GM21723 (cell line): ENCODE data around the gene HEATR5A.
"Not testable (repeated sequence)": the region's sequence is repeated elsewhere in the genome, so short reads cannot be mapped to it uniquely, and the experiment has no call there.

ENCODE experiments used
- ATAC-seq: cut with Tn5 transposase; IDR thresholded peaks from one replicate; pipeline ENCODE4 v1.9.1; 2021; ENCODE audit warnings: mild to moderate bottlenecking, moderate library complexity; ENCODE audit not compliant: unreplicated experiment

HEATR5A gene

GRCh38 chr14:31261859-31262731 is 158.3 kb downstream of the HEATR5A start:
- ATAC-seq = peak; percentile 54

- no peak for ATAC-seq
Measured at GRCh38 chr14:31261523-31261858, 158.9 kb downstream of the HEATR5A start.

- not testable (repeated sequence) for ATAC-seq
Measured at GRCh38 chr14:31259040-31259435, 161.3 kb downstream of the HEATR5A start.

- no peak for ATAC-seq
Measured at GRCh38 chr14:31258427-31259039, 161.8 kb downstream of the HEATR5A start.

- not testable (repeated sequence) for ATAC-seq
Measured at GRCh38 chr14:31257554-31258426, 162.6 kb downstream of the HEATR5A start.

GRCh38 chr14:31257244-31257553 is 163.2 kb downstream of the HEATR5A start:
- ATAC-seq = no peak

- ATAC-seq = no peak
Measured at GRCh38 chr14:31256534-31257243, 163.7 kb downstream of the HEATR5A start.

- not testable (repeated sequence) for ATAC-seq
Measured at GRCh38 chr14:31255918-31256317, 164.4 kb downstream of the HEATR5A start.

- ATAC-seq = no peak
Measured at GRCh38 chr14:31255286-31255685, 165.1 kb downstream of the HEATR5A start.

GRCh38 chr14:31253746-31254471 is 166.4 kb downstream of the HEATR5A start:
- ATAC-seq = no peak

GRCh38 chr14:31252865-31253264 is 167.5 kb downstream of the HEATR5A start:
- ATAC-seq = no peak

- no peak for ATAC-seq
Measured at GRCh38 chr14:31251028-31251958, 169.1 kb downstream of the HEATR5A start.

- ATAC-seq = no peak
Measured at GRCh38 chr14:31244626-31245025, 175.7 kb downstream of the HEATR5A start.

GRCh38 chr14:31243860-31244259 is 176.5 kb downstream of the HEATR5A start:
- no peak for ATAC-seq

- ATAC-seq = not testable (repeated sequence)
Measured at GRCh38 chr14:31242161-31242940, 178.0 kb downstream of the HEATR5A start.
